Hematopoietic multipotent progenitor cell treated with erythropoietin and hydrocortisone succinate and interleukin-3 and kit ligand, for 8 days (in vitro differentiated cells): Measurements from ENCODE around the gene IRF2BP2.
"Not testable (repeated sequence)": the region's sequence is repeated elsewhere in the genome, so short reads cannot be mapped to it uniquely, and the experiment has no call there.

ENCODE experiments used
- DNase-seq: peaks from one replicate; pipeline ENCODE4 v3.0.0-alpha.2; 2015

Gene IRF2BP2

GRCh38 chr1:234610061-234610665 lies at the start of gene IRF2BP2:
Gene IRF2BP2 (minus strand): TSS chr1:234610178. CDS start chr1:234609494, 684 bp downstream.
- peak; percentile 84 for DNase-seq

DNA sequence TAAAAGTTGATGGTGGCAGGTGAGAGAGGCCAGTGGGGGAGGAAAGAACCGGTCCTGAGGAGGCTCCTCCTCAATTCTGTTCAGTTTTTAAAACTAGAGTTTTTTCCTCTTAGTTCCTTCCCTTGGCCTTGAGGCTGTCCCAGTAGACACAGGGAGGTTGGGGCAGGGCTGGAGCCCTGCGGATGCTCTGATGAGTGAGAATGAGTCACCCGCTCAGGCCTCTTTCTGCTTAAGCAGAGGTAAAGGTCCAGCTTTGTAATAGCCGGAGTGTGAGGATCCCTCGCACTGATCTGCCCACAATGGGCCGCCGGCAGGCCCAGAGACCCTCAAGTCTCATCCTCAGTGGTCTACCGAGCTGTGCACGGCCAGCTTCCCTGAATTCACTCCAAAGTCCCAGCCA lies 49.6 kb upstream of the IRF2BP2 start:
- no peak for DNase-seq

DNA sequence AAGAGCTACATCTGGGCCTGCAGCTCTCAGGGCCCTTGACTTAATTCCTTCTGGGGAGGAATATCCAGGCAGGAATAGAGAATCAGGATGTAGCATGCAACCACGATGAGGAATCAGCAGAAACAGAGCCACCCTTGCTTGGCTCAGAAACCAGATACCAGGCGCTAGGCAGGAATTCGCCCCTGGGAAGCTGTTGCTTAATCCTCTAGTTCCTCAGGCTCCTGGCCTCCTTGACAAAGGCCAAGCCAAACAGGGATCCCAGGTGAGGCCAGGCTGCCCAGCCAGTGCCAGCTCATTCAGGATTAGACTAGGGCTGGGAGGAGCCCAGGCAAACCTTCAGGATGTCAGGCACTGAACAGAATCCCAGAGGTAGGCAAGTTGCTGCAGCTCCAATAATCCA lies 48.2 kb upstream of the IRF2BP2 start:
- no peak for DNase-seq

DNA sequence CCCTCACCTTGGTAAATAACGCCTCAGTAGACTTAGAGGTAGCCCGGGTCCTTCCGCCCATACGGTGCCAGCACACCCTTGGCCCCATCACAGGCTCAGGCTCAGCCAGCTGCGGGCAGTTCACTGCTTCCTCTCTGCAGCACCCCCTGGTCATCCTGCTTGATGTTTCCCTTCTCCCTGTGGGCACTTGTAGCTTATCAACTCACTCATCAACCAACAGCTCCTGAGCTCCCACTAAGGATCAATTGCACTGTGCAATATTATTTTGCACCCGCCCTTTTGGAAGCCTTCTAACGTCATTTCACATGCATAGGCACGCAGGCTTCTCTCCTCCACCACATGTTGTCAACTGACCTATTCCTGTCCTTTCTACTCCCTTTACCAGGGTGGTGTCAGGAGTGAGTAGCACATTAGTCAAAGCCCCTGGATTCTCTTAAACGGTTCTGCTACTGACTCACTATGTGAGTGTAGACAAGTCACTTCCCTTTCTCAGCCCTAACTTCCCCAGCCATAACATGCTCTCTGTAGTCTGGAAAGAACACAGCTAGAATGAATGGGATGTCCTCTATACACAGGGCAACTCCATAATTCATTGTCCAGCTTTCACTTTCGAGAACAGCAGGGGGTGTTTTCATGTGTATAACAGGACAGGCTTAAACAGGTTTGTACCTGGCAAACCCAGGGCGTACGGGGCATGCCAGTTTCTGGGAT lies 47.1 kb upstream of the IRF2BP2 start:
- peak; percentile 20 for DNase-seq

- no peak for DNase-seq
Observed at GRCh38 chr1:234656070-234656895, 46.3 kb upstream of the IRF2BP2 start.

GRCh38 chr1:234655328-234656069 lies 45.5 kb upstream of the IRF2BP2 start:
- DNase-seq, result no peak

GRCh38 chr1:234654002-234654733 lies 44.2 kb upstream of the IRF2BP2 start:
- DNase-seq, result no peak

DNA sequence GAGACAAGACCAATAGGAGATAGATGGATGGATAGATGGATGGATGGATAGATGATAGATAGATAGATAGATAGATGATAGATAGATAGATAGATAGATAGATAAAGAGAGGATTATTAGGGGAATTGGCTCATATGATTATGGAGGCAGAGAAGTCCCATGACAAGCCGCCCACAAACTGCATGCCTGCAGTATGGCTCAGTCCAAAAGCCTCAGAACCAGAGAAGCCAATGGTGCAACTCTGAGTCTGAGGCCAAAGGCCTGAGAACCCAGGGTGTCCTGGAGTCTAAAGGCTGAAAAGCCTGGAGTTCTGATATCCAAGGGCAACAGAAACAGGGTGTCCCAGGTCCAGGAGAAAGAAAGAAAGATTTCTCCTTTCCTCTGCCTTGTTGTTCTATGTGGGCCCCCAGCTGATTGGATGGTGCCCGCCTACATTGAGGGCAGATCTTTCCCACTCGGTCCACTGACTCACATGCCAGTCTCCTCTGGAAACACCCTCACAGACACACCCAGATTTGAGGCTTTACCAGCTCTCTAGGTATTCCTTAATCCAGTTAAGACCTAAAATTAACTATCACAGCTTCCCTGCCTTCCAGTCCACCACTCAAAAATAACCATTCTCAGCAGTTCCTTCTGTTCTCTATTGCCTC lies 39.6 kb upstream of the IRF2BP2 start:
- no peak for DNase-seq

GRCh38 chr1:234647758-234648157 lies 37.8 kb upstream of the IRF2BP2 start:
- DNase-seq, result no peak

DNA sequence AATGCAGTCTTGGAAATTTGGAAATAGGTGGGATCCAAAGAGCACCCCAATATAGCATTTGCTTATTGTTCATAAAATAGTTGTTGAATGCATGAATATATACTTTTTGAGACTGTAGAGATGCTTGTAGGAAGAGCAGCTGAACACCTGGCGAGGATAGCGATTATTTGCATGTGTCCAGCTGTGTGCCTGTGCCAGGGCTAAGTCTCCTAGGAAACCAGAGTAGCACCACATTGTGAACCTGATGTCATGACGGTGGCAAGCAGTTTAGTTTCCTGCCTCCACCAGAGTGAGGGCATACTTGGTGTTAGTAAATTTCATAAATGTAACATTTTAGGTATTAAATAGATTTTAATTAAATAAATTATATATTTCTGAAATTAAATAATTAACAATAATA lies 37.3 kb upstream of the IRF2BP2 start:
- DNase-seq, result no peak

DNA sequence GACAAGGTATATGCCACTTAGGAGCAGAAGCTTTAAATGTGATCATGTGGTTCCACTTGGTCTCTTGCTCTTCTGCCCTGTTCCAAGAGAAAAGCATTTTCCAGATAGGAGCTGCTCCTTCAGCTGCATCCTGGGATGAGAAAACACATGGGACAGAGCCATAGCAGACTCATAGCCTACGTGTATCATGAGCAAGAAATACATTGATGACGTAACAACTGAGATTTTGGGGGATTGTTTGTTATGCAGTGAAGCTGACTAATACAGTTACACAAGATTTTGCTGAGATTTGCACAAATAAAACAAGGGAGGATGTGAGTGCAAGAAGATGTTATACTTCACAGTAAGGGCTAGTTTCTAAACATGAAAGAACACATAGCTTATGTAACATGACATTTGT lies 36.0 kb upstream of the IRF2BP2 start:
- DNase-seq, result no peak

DNA sequence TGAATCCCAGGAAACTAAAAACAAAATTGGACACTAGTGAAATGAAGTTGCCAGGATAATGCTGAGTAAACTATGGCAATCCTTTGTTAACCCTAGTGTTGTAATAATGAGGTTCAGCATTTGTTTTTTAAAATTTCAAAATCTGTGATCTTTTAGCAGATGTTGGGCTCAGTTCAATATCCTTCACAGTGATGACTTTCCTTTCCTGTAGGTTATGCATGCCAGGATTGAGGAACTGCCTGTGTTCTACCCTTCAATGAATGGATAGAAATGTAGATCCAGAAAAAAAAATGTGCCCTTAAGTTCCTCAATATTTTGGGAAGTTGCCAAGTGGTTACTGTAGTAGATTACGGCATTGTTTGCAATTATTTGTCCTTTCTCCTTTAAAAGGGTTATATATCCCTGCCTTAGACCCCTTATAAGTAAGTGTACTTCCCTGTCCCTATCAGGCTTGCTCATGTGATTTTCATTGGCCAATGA lies 35.5 kb upstream of the IRF2BP2 start:
- DNase-seq, result peak; percentile 23

- DNase-seq, result no peak
Observed at GRCh38 chr1:234644928-234645327, 35.0 kb upstream of the IRF2BP2 start.

DNA sequence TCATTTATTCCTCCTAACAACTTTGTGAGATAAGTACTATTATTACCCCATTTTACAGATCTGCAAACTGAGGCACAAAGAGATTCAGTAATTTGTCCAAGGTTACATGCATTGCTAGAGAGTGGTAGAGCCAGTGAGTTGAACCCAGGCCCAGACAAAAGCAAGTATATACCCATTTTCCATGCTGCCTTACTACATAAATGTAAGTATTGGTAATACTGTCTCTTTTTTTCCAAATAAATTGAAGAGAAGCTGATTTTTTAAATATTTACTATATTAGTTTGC lies 33.8 kb upstream of the IRF2BP2 start:
- no peak for DNase-seq

- DNase-seq, result no peak
Observed at GRCh38 chr1:234643111-234643849, 33.3 kb upstream of the IRF2BP2 start.

GRCh38 chr1:234642428-234642827 lies 32.5 kb upstream of the IRF2BP2 start:
- no peak for DNase-seq

GRCh38 chr1:234639961-234640360 lies 30.0 kb upstream of the IRF2BP2 start:
- no peak for DNase-seq

GRCh38 chr1:234638832-234639799 lies 29.1 kb upstream of the IRF2BP2 start:
- DNase-seq, result no peak

- DNase-seq, result not testable (repeated sequence)
Observed at GRCh38 chr1:234634922-234635321, 24.9 kb upstream of the IRF2BP2 start.

DNA sequence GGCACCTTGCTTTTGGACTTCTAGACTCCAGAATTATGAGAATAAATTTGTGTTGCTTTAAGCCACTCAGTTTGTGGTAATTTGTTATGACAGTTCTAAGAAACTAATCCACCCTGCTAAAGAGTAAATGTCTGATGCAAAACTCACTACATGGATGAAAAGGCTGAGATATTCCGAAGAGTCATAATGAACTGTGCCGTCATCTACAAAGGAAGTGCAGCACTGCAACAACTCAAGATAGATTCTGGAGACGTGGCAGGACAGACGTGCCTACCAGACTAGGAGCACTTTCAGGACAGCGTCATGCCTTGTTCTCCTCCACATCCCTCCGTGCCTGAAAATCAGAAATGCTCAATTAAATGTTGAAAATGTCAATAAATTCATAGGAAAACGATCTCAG lies 24.4 kb upstream of the IRF2BP2 start:
- no peak for DNase-seq
